HCT116 (cell line): ENCODE measurements around the gene SIRPA. TPM values are rescaled to one million over a fixed set of nuclear protein-coding genes. Genes with fewer than 3 reads are reported as not detected.
"Not testable (repeated sequence)": the region's sequence is repeated elsewhere in the genome, so short reads cannot be mapped to it uniquely, and the experiment has no call there.

ENCODE experiments used
- ATAC-seq: fragments of 200-7000 bp; cut with Tn5 transposase; 2 replicates; pipeline ENCODE4 v1.9.1; 2020; ENCODE audit warnings: mild to moderate bottlenecking, moderate library complexity
- BruUV-seq: library from RNA; stranded (reverse); fragments of 400-500 nt; replicated peaks from 2 replicates; lab custom pipeline; 2021; lab: Mats Ljungman, UMichigan
- CTCF ChIA-PET: fragments of 300-600 bp; sonication (Branson Sonifier 250); formaldehyde crosslinking; loops from one replicate; lab custom pipeline; 2021; ENCODE audit warnings: antibody characterized with exemption; lab: Charles Lee
- POLR2A ChIA-PET: fragments of 300-600, 350-600 bp; sonication (Branson Sonifier 250); formaldehyde crosslinking; loops from one replicate; lab custom pipeline; 2021; ENCODE audit warnings: antibody characterized with exemption; lab: Charles Lee
- RAD21 ChIA-PET, 2 experiments: fragments of 300-600 bp; sonication (Branson Sonifier 250); formaldehyde crosslinking; loops; one replicate each; lab custom pipeline; 2023; ENCODE audit warnings: low total read pairs in 2 of 2; ENCODE audit not compliant: uncharacterized antibody in 2 of 2, unreplicated experiment in 2 of 2, low non-redundant PET in 1 of 2; lab: Charles Lee
- DNase-seq: peaks from one replicate; pipeline ENCODE4 v3.0.0-alpha.2; 2010; ENCODE audit warnings: low read depth, low spot score
- H2AFZ ChIP-seq: fragments of 200-600 bp; shearing (Covaris generic), sonication (generic); 2 replicates; pipeline ENCODE4 v1.6.1; 2017; ENCODE audit warnings: low read depth, mixed run types, mixed read lengths, antibody characterized with exemption, low read length; ENCODE audit not compliant: poor library complexity, severe bottlenecking
- H3K27ac ChIP-seq: 2 replicates; pipeline ENCODE4 v1.5.1; 2012; ENCODE audit warnings: low read depth, low read length
- H3K27me3 ChIP-seq: fragments of 200-600 bp; sonication (generic); 2 replicates; pipeline ENCODE4 v1.6.1; 2016; ENCODE audit warnings: mixed run types, low read length, mixed read lengths; ENCODE audit not compliant: insufficient read depth
- H3K36me3 ChIP-seq, 2 experiments: fragments of 200-500 bp in 1 of 2; fragments of 200-600 bp in 1 of 2; sonication (Bioruptor generic) in 1 of 2; sonication (generic) in 1 of 2; 2 replicates each; pipeline versions ENCODE4 v1.5.1 to v1.6.1; 2014 to 2016; ENCODE audit warnings: low read length in 2 of 2, inconsistent platforms in 1 of 2, mixed read lengths in 1 of 2, mixed run types in 1 of 2; ENCODE audit not compliant: insufficient read depth in 2 of 2, control insufficient read depth in 1 of 2
- H3K4me1 ChIP-seq, 2 experiments: fragments of 200-600 bp in 1 of 2; sonication (generic) in 1 of 2; 2 replicates each; pipeline versions ENCODE4 v1.5.1 to v1.6.1; 2012 to 2017; ENCODE audit warnings: low read length in 2 of 2, inconsistent platforms in 1 of 2, mild to moderate bottlenecking in 1 of 2, mixed read lengths in 1 of 2, mixed run types in 1 of 2, moderate library complexity in 1 of 2; ENCODE audit not compliant: insufficient read depth in 2 of 2, control insufficient read depth in 1 of 2
- H3K4me2 ChIP-seq: fragments of 200-600 bp; sonication (generic); 2 replicates; pipeline ENCODE4 v1.6.1; 2017; ENCODE audit warnings: mixed run types, low read length, mixed read lengths
- H3K4me3 ChIP-seq, 2 experiments: fragments of 200-600 bp in 1 of 2; sonication (generic) in 1 of 2; replicated peaks in 1 of 2; 2 replicates each; pipeline ENCODE4 v1.5.1; 2011 to 2016; ENCODE audit warnings: low read length in 2 of 2, control low read depth in 1 of 2, low read depth in 1 of 2, mild to moderate bottlenecking in 1 of 2, mixed read lengths in 1 of 2, mixed run types in 1 of 2
- H3K79me2 ChIP-seq: fragments of 200-600 bp; sonication (generic); 2 replicates; pipeline ENCODE4 v1.6.1; 2017; ENCODE audit warnings: mild to moderate bottlenecking, mixed run types, low read length, moderate library complexity, mixed read lengths; ENCODE audit not compliant: insufficient read depth
- H3K9ac ChIP-seq: fragments of 200-600 bp; sonication (generic); 2 replicates; pipeline ENCODE4 v1.6.1; 2016; ENCODE audit warnings: low read length, mixed read lengths
- H3K9me2 ChIP-seq: fragments of 200-600 bp; sonication (generic), shearing (Covaris generic); 2 replicates; pipeline ENCODE4 v1.6.1; 2017; ENCODE audit warnings: mixed run types, mild to moderate bottlenecking, moderate library complexity; ENCODE audit not compliant: insufficient read depth
- H3K9me3 ChIP-seq, 2 experiments: fragments of 200-500 bp in 1 of 2; fragments of 200-600 bp in 1 of 2; sonication (Bioruptor generic) in 1 of 2; sonication (generic) in 1 of 2; 2 replicates each; pipeline ENCODE4 v1.6.1; 2014 to 2017; ENCODE audit warnings: low read length in 2 of 2, mixed read lengths in 2 of 2, inconsistent platforms in 1 of 2, low read depth in 1 of 2, mild to moderate bottlenecking in 1 of 2, mixed run types in 1 of 2, moderate library complexity in 1 of 2; ENCODE audit not compliant: control insufficient read depth in 1 of 2, insufficient read depth in 1 of 2
- H4K20me1 ChIP-seq: fragments of 200-600 bp; sonication (generic), shearing (Covaris generic); 2 replicates; pipeline ENCODE4 v1.6.1; 2017; ENCODE audit warnings: mixed run types, mild to moderate bottlenecking, moderate library complexity; ENCODE audit not compliant: insufficient read depth
- ATF3 ChIP-seq: IDR thresholded peaks from 2 replicates; pipeline ENCODE4 v1.6.1; 2012
- CTCF ChIP-seq, 3 experiments: fragments of 200-600 bp in 1 of 3; sonication (generic) in 1 of 3; IDR thresholded peaks in 2 of 3; conservative IDR thresholded peaks in 1 of 3; 2 replicates each; pipeline ENCODE4 v1.5.1; 2012 to 2017; ENCODE audit warnings: low read depth in 2 of 3, low read length in 2 of 3, antibody characterized with exemption in 1 of 3, borderline replicate concordance in 1 of 3, control low read depth in 1 of 3, mild to moderate bottlenecking in 1 of 3, mixed read lengths in 1 of 3, mixed run types in 1 of 3, moderate library complexity in 1 of 3; ENCODE audit not compliant: insufficient read depth in 1 of 3
- EGR1 ChIP-seq: IDR thresholded peaks from 2 replicates; pipeline ENCODE4 v1.6.1; 2012; ENCODE audit warnings: low read depth
- ELF1 ChIP-seq: IDR thresholded peaks from 2 replicates; pipeline ENCODE4 v1.6.1; 2012; ENCODE audit warnings: low read depth, borderline replicate concordance
- FOSL1 ChIP-seq: IDR thresholded peaks from 2 replicates; pipeline ENCODE4 v1.6.1; 2012; ENCODE audit warnings: low read depth
- MAX ChIP-seq: IDR thresholded peaks from 2 replicates; pipeline ENCODE4 v1.6.1; 2012
- POLR2A ChIP-seq: IDR thresholded peaks from 2 replicates; pipeline ENCODE4 v1.7.0; 2011; ENCODE audit warnings: borderline replicate concordance; ENCODE audit not compliant: insufficient read depth, insufficient read length; ENCODE audit errors: extremely low read depth
- POLR2AphosphoS5 ChIP-seq: IDR thresholded peaks from 2 replicates; pipeline ENCODE4 v1.6.1; 2011; ENCODE audit warnings: mild to moderate bottlenecking, low read depth, low read length, moderate library complexity
- REST ChIP-seq: IDR thresholded peaks from 2 replicates; pipeline ENCODE4 v1.6.1; 2012; ENCODE audit warnings: low read depth
- TCF7L2 ChIP-seq: IDR thresholded peaks from 2 replicates; pipeline ENCODE4 v1.7.0; 2011; ENCODE audit warnings: borderline replicate concordance, inconsistent platforms; ENCODE audit not compliant: insufficient read depth, insufficient read length; ENCODE audit errors: extremely low read depth
- intact Hi-C: fragments of 100-400 bp; cut with micrococcal nuclease; formaldehyde crosslinking; loops from 2 replicates; pipeline ENCODE4 v1.10.0; 2022
- total RNA-seq: library from RNA; stranded (reverse); gene quantifications from one replicate; pipeline ENCODE4 v1.2.1, GENCODE V29; 2021; ENCODE audit not compliant: unreplicated experiment

Gene SIRPA
- total RNA-seq, 1 experiment from 2014 or later = 15.3 TPM

GRCh38 chr20:1912053-1912452 is 16.8 kb downstream of the SIRPA start (continued):
- TF ChIP-seq FOSL1 = no peak

GRCh38 chr20:1912646-1913045 is 17.4 kb downstream of the SIRPA start:
- Histone ChIP-seq H3K27ac (no peak overlapping the region), H3K27me3 (no peaks in the 10 kb centered on the region), H3K4me2 (no peak overlapping the region), H3K79me2 (peaks cover 3% of the 10 kb centered on the region; the same call in 1 of the 2 replicates), H4K20me1 (no peaks in the 10 kb centered on the region), H3K9ac (no peak overlapping the region), H3K9me3 (no peaks in the 10 kb centered on the region), H2AFZ (no peak overlapping the region), H3K36me3 (no peaks in the 10 kb centered on the region; a peak in 1 of 4 replicates), H3K4me3 (no peak overlapping the region), H3K4me1 (no peaks in the 10 kb centered on the region), H3K9me2 (no peaks in the 10 kb centered on the region)
- no peak for ATAC-seq
- no peak for TF ChIP-seq ELF1
- TF ChIP-seq REST = no peak
- no peak for TF ChIP-seq EGR1
- no peak for TF ChIP-seq POLR2AphosphoS5
- TF ChIP-seq TCF7L2 = no peak
- TF ChIP-seq ATF3 = no peak
- TF ChIP-seq POLR2A = no peak
- no peak for TF ChIP-seq MAX
- no peak for TF ChIP-seq CTCF (IDR thresholded peaks at IDR 0.05 in 2 of 3, conservative IDR thresholded peaks at IDR 0.05 in 1 of 3; ENCODE audit: borderline replicate concordance in 1 of 3, insufficient read depth in 1 of 3, low read depth in 2 of 3, low read length in 2 of 3)
- DNase-seq = no peak
- ChIA-PET CTCF (no interaction called here), POLR2A (interaction anchor here (0.6 kb wide), 1 partner anchor 878 kb away, joined by 3 read pairs; no protein-coding TSS in a partner anchor), RAD21 (no interaction called here)
- intact Hi-C loops = no loop called here
- no TSS peak for BruUV-seq

- H3K27ac ChIP-seq, CTCF ChIA-PET, H3K36me3 ChIP-seq, H3K27me3 ChIP-seq, POLR2A ChIA-PET, DNase-seq, H3K9ac ChIP-seq, H3K9me2 ChIP-seq, H3K4me1 ChIP-seq, H3K9me3 ChIP-seq, intact Hi-C loops, BruUV-seq, ATAC-seq, H4K20me1 ChIP-seq, RAD21 ChIA-PET, H3K4me3 ChIP-seq, H2AFZ ChIP-seq, H3K79me2 ChIP-seq, H3K4me2 ChIP-seq: not testable (repeated sequence)
These were observed 20.0 kb downstream of the SIRPA start for GRCh38 chr20:1915233-1915632.
